HG03097 (cell line): ENCODE data around the gene RBM20.
"Not testable (repeated sequence)": the region's sequence is repeated elsewhere in the genome, so short reads cannot be mapped to it uniquely, and the experiment has no call there.

Experiments
- ATAC-seq: cut with Tn5 transposase; IDR thresholded peaks from one replicate; pipeline ENCODE4 v1.9.1; 2021; ENCODE audit not compliant: unreplicated experiment, low FRiP score

Gene RBM20

GRCh38 chr10:110861930-110862649 lies 218.0 kb downstream of the RBM20 start:
- ATAC-seq = no peak

GRCh38 chr10:110862961-110863360 lies 218.8 kb downstream of the RBM20 start:
- no peak for ATAC-seq

- ATAC-seq = no peak
Measured at GRCh38 chr10:110863361-110863760, 219.2 kb downstream of the RBM20 start.

GRCh38 chr10:110863956-110864355 lies 219.8 kb downstream of the RBM20 start:
- ATAC-seq = no peak

GRCh38 chr10:110864662-110865140 lies 220.6 kb downstream of the RBM20 start:
- ATAC-seq = peak; percentile 65

GRCh38 chr10:110865186-110865808 lies 221.2 kb downstream of the RBM20 start:
- ATAC-seq = no peak

- ATAC-seq = peak; percentile 26
Measured at GRCh38 chr10:110865809-110866482, 221.8 kb downstream of the RBM20 start.

- not testable (repeated sequence) for ATAC-seq
Measured at GRCh38 chr10:110867011-110867806, 223.1 kb downstream of the RBM20 start.

GRCh38 chr10:110867807-110868465 lies 223.8 kb downstream of the RBM20 start:
- no peak for ATAC-seq

- ATAC-seq = no peak
Measured at GRCh38 chr10:110868981-110869380, 224.8 kb downstream of the RBM20 start.

- ATAC-seq = no peak
Measured at GRCh38 chr10:110870823-110871297, 226.7 kb downstream of the RBM20 start.

GRCh38 chr10:110871298-110872084 lies 227.4 kb downstream of the RBM20 start, which contains the start of gene PDCD4:
TSS of gene PDCD4 (plus strand) at chr10:110871928. CDS start at chr10:110876028, 4,100 bp downstream.
- peak; percentile 61 for ATAC-seq

GRCh38 chr10:110872145-110872983 lies 228.2 kb downstream of the RBM20 start:
- peak; percentile 31 for ATAC-seq

- ATAC-seq = no peak
Measured at GRCh38 chr10:110872984-110873923, 229.1 kb downstream of the RBM20 start.

GRCh38 chr10:110873951-110874350 lies 229.8 kb downstream of the RBM20 start:
- ATAC-seq = no peak

- ATAC-seq = no peak
Measured at GRCh38 chr10:110876000-110876399, 231.9 kb downstream of the RBM20 start.

GRCh38 chr10:110876788-110877187 lies 232.7 kb downstream of the RBM20 start:
- no peak for ATAC-seq
